Hepatocyte (in vitro differentiated cells): Measurements from ENCODE around the gene SLX9. TPM values are rescaled to one million over a fixed set of nuclear protein-coding genes. Genes with fewer than 3 reads are reported as not detected.

Experiments used
- DNase-seq: peaks from one replicate; pipeline ENCODE4 v3.0.0-alpha.2; 2016; ENCODE audit warnings: low spot score
- H2AFZ ChIP-seq: fragments of 200-600 bp; sonication (generic); 2 replicates; pipeline ENCODE4 v1.6.0; 2016; ENCODE audit warnings: antibody characterized with exemption, mild to moderate bottlenecking
- H3K27ac ChIP-seq: fragments of 200-600 bp; sonication (generic); 2 replicates; pipeline ENCODE4 v1.5.1; 2016; ENCODE audit warnings: mild to moderate bottlenecking
- H3K27me3 ChIP-seq: fragments of 200-600 bp; sonication (generic); 2 replicates; pipeline ENCODE4 v1.6.1; 2016
- H3K36me3 ChIP-seq: fragments of 200-600 bp; sonication (generic); replicated peaks from 2 replicates; pipeline ENCODE4 v1.5.1; 2016; ENCODE audit warnings: low read depth; ENCODE audit not compliant: insufficient read depth
- H3K4me1 ChIP-seq: fragments of 200-600 bp; sonication (generic); 2 replicates; pipeline ENCODE4 v1.5.1; 2016; ENCODE audit warnings: mild to moderate bottlenecking, moderate library complexity; ENCODE audit not compliant: insufficient read depth
- H3K4me2 ChIP-seq: fragments of 200-600 bp; sonication (generic); 2 replicates; pipeline ENCODE4 v1.6.0; 2016
- H3K4me3 ChIP-seq: fragments of 200-600 bp; sonication (generic); 2 replicates; pipeline ENCODE4 v1.5.1; 2016; ENCODE audit warnings: mild to moderate bottlenecking
- H3K79me2 ChIP-seq: fragments of 200-600 bp; sonication (generic); 2 replicates; pipeline ENCODE4 v1.6.0; 2017; ENCODE audit warnings: mild to moderate bottlenecking
- H3K9me2 ChIP-seq: fragments of 200-600 bp; sonication (generic); replicated peaks from 2 replicates; pipeline ENCODE4 v1.6.0; 2017; ENCODE audit warnings: mild to moderate bottlenecking; ENCODE audit not compliant: insufficient read depth
- H3K9me3 ChIP-seq: fragments of 200-600 bp; sonication (generic); 2 replicates; pipeline ENCODE4 v1.5.1; 2016; ENCODE audit warnings: low read depth, mild to moderate bottlenecking
- H4K20me1 ChIP-seq: fragments of 200-600 bp; sonication (generic); 2 replicates; pipeline ENCODE4 v1.6.0; 2016; ENCODE audit warnings: mild to moderate bottlenecking; ENCODE audit not compliant: insufficient read depth, poor library complexity, severe bottlenecking
- CTCF ChIP-seq: fragments of 200-600 bp; sonication (generic); IDR thresholded peaks from 2 replicates; pipeline ENCODE4 v1.5.1; 2016; ENCODE audit warnings: antibody characterized with exemption, mild to moderate bottlenecking; ENCODE audit not compliant: poor library complexity
- EZH2 ChIP-seq: fragments of 200-600 bp; sonication (generic); IDR thresholded peaks from 2 replicates; pipeline ENCODE4 v1.6.1; 2016; ENCODE audit warnings: antibody characterized with exemption, mild to moderate bottlenecking, borderline replicate concordance
- EZH2phosphoT487 ChIP-seq: fragments of 200-600 bp; sonication (generic); IDR thresholded peaks from one replicate; pipeline ENCODE4 v1.6.1; 2018; ENCODE audit warnings: antibody characterized with exemption, mild to moderate bottlenecking, low read depth, moderate library complexity; ENCODE audit not compliant: unreplicated experiment, severe bottlenecking
- WGBS: methylation state at CpG from one replicate; pipeline ENCODE4 v1.1.6; 2016; ENCODE audit warnings: low lambda C conversion rate; ENCODE audit errors: missing lambda C conversion rate; 5-methylcytosine and 5-hydroxymethylcytosine counted together
- polyA plus RNA-seq: library from polyadenylated mRNA; unstranded; fragments of >200 nt; fragmentation: Nextera tagmentation; extraction: Ambion mirVana; gene quantifications from 2 replicates; pipeline ENCODE4 v1.2.1, GENCODE V29; 2016
- total RNA-seq: library from RNA; depleted of rRNA; stranded (reverse); fragments of >200 nt; gene quantifications from 2 replicates; pipeline ENCODE4 v1.2.3, GENCODE V29; 2014

The SLX9 gene
- total and polyA plus RNA-seq, 2 experiments from 2014 or later: 16.3 to 33.2 TPM

DNA sequence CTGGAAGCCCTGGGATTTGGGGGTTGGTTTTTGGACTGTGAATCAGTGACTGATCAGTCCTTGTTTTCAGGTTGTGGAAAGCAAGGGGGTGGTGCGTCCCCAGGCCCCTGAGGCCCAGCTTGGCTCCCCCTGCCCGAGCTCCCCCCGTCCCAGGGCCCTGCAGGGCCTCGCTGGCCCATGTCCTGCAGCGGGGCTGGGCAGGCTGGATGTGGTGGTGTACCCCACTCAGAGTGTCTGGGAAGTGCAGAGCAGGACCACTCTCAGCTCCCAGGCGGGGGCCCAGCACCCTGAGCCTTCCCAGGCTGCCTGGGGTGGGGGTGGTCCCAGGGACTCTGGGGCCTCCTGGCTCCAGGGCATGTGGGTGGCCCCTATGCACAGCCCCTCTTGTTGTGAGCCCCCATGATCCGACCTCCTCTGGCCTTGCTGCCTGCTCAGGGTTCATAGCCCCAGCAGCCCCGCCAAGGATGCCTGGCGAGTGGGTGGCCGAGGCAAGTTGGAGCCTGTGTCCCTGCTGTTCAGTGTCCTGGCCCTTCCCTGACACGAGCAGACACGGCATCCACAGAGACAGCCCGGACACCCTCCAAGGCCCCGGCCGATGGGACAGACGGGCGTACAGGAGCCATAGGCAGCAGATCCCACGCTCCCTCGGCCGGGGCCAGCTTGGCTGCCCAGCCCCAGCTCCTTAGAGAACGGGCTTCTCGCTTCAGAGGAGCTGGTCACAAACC lies 37.9 kb downstream of the SLX9 start:
- no peak overlapping the region for H3K4me2 ChIP-seq
- no peak for DNase-seq
- 97% methylated on average over 19 of the region's 22 CpGs for WGBS

GRCh38 chr21:44979687-44980561 lies 40.1 kb downstream of the SLX9 start:
- WGBS: 80% methylated on average over 18 of the region's 20 CpGs
- no peak for DNase-seq
- Histone ChIP-seq H4K20me1 (no peaks in the 10 kb centered on the region), H3K9me2 (no peaks in the 10 kb centered on the region), H3K36me3 (no peaks in the 10 kb centered on the region), H3K27me3 (no peaks in the 10 kb centered on the region), H3K27ac (no peak overlapping the region), H2AFZ (no peak overlapping the region), H3K9me3 (no peaks in the 10 kb centered on the region), H3K4me3 (no peak overlapping the region), H3K4me2 (no peak overlapping the region), H3K4me1 (peaks cover 17% of the 10 kb centered on the region), H3K79me2 (no peaks in the 10 kb centered on the region)
- TF ChIP-seq EZH2phosphoT487: no peak
- no peak for TF ChIP-seq EZH2

More for the DNA sequence above, 37.9 kb downstream of the SLX9 start:
- no peaks in the 10 kb centered on the region for H3K9me2 ChIP-seq
- no peaks in the 10 kb centered on the region for H3K9me3 ChIP-seq
- no peaks in the 10 kb centered on the region for H3K36me3 ChIP-seq
- H2AFZ ChIP-seq: no peak overlapping the region
- H3K4me3 ChIP-seq: no peak overlapping the region
- H4K20me1 ChIP-seq: no peaks in the 10 kb centered on the region
- no peak overlapping the region for H3K27ac ChIP-seq
- TF ChIP-seq EZH2phosphoT487 (no peak), CTCF (no peak), EZH2 (no peak)
- no peaks in the 10 kb centered on the region for H3K27me3 ChIP-seq
- peaks cover 4% of the 10 kb centered on the region for H3K4me1 ChIP-seq
- no peaks in the 10 kb centered on the region for H3K79me2 ChIP-seq

DNA sequence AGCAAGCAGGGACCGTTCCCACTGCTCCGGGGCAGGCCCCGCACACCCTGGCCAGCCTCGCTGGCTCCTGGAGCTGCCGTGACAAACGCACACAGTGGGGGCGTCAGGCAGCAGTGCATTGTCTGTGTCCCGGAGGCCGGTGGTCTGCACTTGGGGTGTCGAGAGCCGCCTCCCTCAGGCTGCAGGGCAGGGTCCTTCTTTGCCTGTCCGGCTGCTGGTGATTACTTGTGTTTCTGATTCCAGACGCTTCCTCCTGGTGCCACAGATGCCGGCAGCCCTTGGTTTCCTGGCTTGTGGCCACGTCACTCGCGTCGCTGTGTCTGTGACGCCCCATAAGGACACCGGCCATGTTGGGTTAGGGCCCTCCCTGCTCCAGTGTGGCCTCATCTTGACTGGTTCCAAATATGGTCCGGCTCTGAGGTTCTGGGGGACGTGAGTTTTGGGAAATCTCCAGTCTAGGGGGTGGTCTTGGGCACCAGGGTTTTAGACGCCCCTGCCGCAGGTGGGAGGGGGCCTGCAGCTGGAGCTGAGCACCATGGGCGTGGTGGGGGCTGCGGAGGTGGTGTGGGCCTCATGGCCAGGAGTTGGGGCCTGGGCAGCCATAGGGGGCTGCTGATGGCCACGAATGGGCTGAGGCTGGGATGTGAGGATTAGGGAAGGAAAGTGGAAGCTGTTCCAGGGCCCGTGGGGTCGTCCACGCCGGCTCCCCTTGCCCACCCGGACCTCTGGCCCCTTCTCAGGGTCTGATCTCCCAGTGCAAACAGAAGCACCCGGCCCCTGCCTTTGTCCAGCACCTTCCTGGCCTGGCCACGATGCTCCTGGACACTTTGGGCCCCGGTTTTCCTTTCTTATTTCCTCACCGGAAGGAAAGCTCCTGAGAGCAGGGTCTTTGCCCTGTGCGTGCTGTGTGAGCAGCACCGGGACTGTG lies 41.0 kb downstream of the SLX9 start:
- Histone ChIP-seq H3K27ac (no peak overlapping the region), H3K4me1 (peaks cover 25% of the 10 kb centered on the region), H3K4me2 (no peak overlapping the region), H2AFZ (no peak overlapping the region), H3K79me2 (no peaks in the 10 kb centered on the region), H3K4me3 (no peak overlapping the region), H3K9me2 (no peaks in the 10 kb centered on the region), H3K9me3 (no peaks in the 10 kb centered on the region), H4K20me1 (no peaks in the 10 kb centered on the region), H3K36me3 (no peaks in the 10 kb centered on the region), H3K27me3 (no peaks in the 10 kb centered on the region)
- WGBS: 93% methylated on average over 38 of the region's 38 CpGs
- TF ChIP-seq EZH2phosphoT487: no peak
- DNase-seq: no peak

DNA sequence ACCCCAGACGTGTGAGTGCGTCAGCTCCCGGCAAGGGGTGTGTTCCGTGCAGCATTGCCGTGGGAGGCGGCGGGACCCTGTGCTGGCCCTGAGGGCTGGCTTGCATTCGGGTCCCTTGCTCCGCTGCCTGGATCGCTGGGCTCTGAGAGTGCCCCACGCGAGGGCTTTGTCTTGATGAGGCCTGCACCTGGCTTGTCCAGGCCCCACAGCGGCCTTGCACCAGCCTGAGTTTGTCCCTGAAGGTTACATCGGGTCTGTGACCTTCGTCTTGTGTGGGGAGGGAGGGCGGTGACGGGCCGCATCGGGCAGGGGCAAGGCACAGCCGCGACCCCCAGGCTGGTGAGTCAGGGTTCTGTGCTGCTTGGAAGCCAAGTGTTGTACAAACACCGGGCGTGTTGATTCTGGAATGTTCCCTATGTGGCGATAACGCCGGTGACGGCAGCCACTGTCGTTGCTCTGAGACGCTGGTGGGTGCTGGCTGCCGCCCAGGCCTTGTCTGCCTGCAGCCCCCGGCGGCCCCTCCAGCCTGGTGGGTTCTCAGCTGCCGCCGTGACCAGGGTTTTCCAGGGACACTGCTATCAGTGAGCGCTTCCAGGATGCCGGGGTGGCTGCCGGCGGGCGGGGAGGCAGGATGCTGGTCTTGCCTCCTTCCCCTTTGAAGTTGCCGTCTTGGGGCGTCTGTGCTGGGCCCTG lies 42.9 kb downstream of the SLX9 start:
- DNase-seq: peak; percentile 80
- H3K4me3 ChIP-seq: no peak overlapping the region
- H3K4me2 ChIP-seq: peak overlapping the region; percentile 28
- H3K27me3 ChIP-seq: no peaks in the 10 kb centered on the region
- H2AFZ ChIP-seq: no peak overlapping the region
- no peaks in the 10 kb centered on the region for H3K36me3 ChIP-seq
- no peaks in the 10 kb centered on the region for H3K9me2 ChIP-seq
- no peaks in the 10 kb centered on the region for H3K9me3 ChIP-seq
- peaks cover 25% of the 10 kb centered on the region for H3K4me1 ChIP-seq
- TF ChIP-seq CTCF (no peak), EZH2 (no peak), EZH2phosphoT487 (no peak)
- WGBS: 46% methylated on average over 40 of the region's 41 CpGs
- H4K20me1 ChIP-seq: no peaks in the 10 kb centered on the region
- H3K27ac ChIP-seq: peak overlapping the region; percentile 89
- no peaks in the 10 kb centered on the region for H3K79me2 ChIP-seq
